Stimulated activated CD4-positive, alpha-beta T cell treated with anti-CD3 and anti-CD28 coated beads, Interleukin-15, amount 100 ng/mL, for 1 hour (primary cell): ENCODE data around the gene COL6A1.
"Not testable (repeated sequence)": the region's sequence is repeated elsewhere in the genome, so short reads cannot be mapped to it uniquely, and the experiment has no call there.

Source experiments
- DNase-seq, 2 donors: peaks; one replicate each; pipeline ENCODE4 v3.0.0-alpha.2; 2020; ENCODE audit warnings: low read depth in 1 of 2, low spot score in 1 of 2

Gene COL6A1

GRCh38 chr21:46004168-46004861, 22.7 kb downstream of the COL6A1 start:
- DNase-seq, result no peak

- no peak for DNase-seq
These were observed 23.5 kb downstream of the COL6A1 start for GRCh38 chr21:46005081-46005480.

GRCh38 chr21:46005481-46005881, 23.9 kb downstream of the COL6A1 start:
- no peak for DNase-seq

GRCh38 chr21:46005894-46006546, 24.4 kb downstream of the COL6A1 start:
- DNase-seq, result not testable (repeated sequence)

GRCh38 chr21:46006547-46007491, 25.2 kb downstream of the COL6A1 start:
- DNase-seq, result no peak

GRCh38 chr21:46007492-46007868, 25.9 kb downstream of the COL6A1 start:
- no peak for DNase-seq

- no peak for DNase-seq
These were observed 27.5 kb downstream of the COL6A1 start for GRCh38 chr21:46008893-46009621.

- DNase-seq, result no peak
These were observed 28.6 kb downstream of the COL6A1 start for GRCh38 chr21:46009951-46010705.

GRCh38 chr21:46011267-46011967, 29.8 kb downstream of the COL6A1 start:
- no peak for DNase-seq

- DNase-seq, result no peak
These were observed 30.6 kb downstream of the COL6A1 start for GRCh38 chr21:46012154-46012553.

- no peak for DNase-seq
These were observed 33.3 kb downstream of the COL6A1 start for GRCh38 chr21:46014828-46015227.

GRCh38 chr21:46017148-46017547, 35.6 kb downstream of the COL6A1 start:
- no peak for DNase-seq

- DNase-seq, result no peak
These were observed 36.1 kb downstream of the COL6A1 start for GRCh38 chr21:46017695-46018094.

- no peak for DNase-seq
These were observed 37.0 kb downstream of the COL6A1 start for GRCh38 chr21:46018615-46019014.

GRCh38 chr21:46020581-46020980, 39.0 kb downstream of the COL6A1 start:
- no peak for DNase-seq

GRCh38 chr21:46021398-46021797, 39.8 kb downstream of the COL6A1 start:
- DNase-seq, result no peak

GRCh38 chr21:46021978-46022544, 40.5 kb downstream of the COL6A1 start:
- DNase-seq, result no peak

- no peak for DNase-seq
These were observed 41.3 kb downstream of the COL6A1 start for GRCh38 chr21:46022551-46023525.
